GM12872 (cell line): Measurements from ENCODE around the gene UTS2B.

ENCODE experiments used
- TF ChIP-seq, protein P1 (sequence below): IDR thresholded peaks from 3 replicates; pipeline ENCODE4 v1.5.1; 2011; ENCODE audit warnings: low read depth, mild to moderate bottlenecking, low read length, moderate library complexity; ENCODE audit not compliant: insufficient read depth

UTS2B gene, protein sequence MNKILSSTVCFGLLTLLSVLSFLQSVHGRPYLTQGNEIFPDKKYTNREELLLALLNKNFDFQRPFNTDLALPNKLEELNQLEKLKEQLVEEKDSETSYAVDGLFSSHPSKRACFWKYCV

DNA sequence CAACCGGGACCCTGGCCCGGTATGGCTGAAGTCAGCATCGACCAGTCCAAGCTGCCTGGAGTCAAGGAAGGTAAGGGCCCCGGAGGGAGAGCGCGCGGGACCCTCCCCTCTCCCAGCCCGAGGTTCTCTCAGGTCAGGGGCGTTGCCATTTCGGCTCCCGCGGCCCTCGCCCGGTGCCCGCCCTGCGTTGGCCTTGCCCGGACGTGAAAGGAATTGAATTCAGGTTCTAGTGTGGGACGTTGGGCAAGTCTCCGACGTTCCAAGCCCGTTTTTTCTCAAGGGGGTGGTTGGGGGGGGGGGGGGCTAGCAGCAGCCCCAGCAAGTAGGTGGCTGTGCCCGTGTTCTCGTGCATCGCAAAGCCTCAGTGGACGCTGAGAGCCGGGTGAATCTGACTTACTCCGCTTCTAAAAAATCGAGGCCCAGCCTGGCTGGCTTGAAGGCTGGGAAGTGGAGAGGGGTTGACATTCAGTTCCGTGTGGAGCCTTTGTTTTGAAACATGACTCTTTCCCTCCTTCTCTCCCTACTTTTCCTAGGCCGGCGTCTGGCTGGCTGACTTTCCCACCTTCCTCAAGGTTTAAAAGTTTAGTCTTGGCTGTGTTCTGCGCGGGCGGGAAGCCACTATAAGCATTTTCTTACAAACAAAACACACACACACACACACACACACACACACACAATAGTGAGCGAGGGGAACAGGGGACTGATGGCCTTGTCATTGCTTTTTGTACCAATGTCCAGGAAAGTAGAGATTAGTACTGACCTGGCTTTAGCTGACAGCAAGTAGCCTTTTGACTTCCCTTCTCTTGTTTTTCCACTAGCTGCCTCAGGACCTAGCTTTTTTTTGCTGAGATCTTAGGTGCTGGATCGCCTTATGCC is at the start of gene UTS2B:
Gene UTS2B (minus strand): TSS at position 873 of the 876 bp plus-strand sequence. CDS start 48,337 bp downstream, outside the sequence.
- TF ChIP-seq, protein P1, sequence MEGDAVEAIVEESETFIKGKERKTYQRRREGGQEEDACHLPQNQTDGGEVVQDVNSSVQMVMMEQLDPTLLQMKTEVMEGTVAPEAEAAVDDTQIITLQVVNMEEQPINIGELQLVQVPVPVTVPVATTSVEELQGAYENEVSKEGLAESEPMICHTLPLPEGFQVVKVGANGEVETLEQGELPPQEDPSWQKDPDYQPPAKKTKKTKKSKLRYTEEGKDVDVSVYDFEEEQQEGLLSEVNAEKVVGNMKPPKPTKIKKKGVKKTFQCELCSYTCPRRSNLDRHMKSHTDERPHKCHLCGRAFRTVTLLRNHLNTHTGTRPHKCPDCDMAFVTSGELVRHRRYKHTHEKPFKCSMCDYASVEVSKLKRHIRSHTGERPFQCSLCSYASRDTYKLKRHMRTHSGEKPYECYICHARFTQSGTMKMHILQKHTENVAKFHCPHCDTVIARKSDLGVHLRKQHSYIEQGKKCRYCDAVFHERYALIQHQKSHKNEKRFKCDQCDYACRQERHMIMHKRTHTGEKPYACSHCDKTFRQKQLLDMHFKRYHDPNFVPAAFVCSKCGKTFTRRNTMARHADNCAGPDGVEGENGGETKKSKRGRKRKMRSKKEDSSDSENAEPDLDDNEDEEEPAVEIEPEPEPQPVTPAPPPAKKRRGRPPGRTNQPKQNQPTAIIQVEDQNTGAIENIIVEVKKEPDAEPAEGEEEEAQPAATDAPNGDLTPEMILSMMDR, result no peak

DNA sequence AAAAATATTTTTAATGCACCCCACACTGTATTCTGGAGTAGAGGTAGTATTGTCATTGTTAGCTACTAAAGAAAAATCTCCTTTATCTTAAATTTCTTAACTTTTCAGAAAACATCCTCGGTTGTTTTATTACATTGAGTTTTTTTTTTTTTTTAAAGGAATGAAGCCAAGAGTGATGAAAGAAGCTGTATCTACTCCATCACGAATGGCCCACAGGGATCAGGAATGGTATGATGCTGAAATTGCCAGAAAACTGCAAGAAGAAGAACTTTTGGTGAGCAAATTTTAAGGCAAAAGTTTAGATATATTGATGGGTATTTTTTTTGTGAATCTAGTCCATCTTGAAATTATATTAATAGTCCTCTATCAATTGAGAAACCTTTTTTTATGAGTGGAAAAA is 49.7 kb upstream of the UTS2B start:
- TF ChIP-seq, protein P1, result no peak

DNA sequence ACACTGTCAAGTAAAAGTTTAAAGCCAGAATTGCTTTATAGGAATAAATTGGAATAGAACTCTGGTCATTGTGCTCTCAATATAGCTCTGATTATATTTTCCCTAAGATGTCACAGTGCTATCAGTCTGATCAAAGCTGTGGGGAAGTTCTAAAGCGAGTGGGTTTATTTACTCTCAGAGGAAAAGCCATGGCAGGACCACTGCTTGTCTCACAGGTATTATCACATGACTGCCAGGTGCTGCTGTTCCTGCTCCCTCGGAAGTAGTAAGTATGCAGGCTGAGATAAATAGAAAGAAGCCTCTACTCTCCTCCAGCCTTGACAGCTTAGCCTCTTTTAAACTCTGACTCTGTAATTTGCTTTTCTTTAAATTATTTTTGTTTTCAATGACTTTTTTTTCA is 49.1 kb upstream of the UTS2B start:
- TF ChIP-seq, protein P1, result no peak

DNA sequence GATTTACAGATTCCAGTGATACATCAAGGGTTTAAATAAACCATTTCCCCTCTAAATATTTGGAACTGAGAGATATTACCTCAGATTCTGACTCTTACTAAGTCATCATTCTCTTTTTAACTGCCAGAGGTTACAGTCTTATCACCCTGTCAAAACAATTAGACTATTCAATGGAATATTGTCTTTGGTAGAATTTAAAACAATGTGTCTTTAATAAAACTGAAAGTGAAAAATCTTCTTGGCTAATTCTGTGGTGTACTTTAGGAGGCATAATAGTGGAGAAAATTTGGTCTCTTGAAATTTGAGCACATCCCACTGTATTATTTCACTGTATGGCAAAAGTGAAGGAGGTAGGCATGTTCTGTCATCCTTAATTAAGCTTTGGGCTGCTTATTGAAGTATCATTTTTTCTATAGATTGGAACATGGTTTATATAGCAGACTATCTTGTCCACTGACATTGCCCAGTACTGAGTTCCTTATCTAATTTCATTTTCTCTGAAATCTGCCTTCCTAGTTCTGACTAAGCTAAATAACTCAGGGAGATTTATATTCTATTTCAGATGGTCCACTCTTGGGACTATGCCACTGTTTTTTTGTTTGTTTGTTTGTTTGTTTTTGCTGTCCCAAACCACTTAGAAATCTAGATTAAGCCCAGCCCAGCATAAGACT is 48.0 kb upstream of the UTS2B start:
- TF ChIP-seq, protein P1, result no peak

DNA sequence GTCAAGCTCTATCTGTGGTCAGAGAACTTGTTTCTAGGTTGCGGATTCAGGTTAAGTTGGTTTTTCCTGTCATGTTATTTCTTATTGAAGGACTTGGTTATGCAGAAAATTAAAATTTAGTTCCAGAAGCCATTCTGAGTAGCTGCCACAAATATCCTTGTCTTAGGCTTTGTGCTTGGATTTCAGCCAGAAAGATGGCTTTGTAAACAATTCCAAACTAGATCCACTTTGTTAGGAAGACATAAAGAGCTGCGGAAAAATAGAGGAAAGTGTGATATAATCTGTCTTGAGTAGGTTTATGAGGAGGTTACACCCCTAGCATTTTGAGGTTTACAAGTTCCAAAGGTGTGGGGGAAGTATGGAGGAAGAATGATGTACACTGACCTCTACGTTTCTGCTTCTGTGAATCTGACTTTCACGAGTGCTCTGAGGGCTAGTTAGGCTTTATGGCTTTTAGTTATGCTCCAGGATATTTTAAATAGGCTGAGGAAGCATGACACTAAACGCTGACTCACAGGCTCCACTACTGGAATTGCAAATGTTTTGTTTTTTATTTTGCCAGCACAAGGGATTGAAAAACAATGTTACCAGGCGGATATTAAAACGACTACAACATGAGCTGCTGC is 46.3 kb upstream of the UTS2B start:
- TF ChIP-seq, protein P1, result no peak

DNA sequence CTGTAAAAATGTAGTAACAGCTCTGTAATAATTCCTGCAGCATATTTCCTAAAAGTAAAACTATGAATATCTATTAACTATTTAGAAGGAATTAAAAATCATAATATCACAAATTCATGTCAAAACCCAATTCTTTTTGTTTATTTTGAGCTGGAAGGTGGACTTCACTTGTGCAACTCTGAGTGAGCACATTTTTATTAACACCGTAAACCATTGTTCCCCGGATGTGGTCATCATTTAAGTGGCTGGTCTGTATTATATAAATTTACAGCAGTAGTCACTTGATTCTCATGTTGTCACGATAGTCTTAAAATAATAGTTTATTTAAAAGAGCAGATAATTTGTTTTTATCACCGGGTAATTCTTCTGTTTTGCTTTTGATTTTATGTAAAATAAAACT is 43.0 kb upstream of the UTS2B start:
- TF ChIP-seq, protein P1, result no peak

DNA sequence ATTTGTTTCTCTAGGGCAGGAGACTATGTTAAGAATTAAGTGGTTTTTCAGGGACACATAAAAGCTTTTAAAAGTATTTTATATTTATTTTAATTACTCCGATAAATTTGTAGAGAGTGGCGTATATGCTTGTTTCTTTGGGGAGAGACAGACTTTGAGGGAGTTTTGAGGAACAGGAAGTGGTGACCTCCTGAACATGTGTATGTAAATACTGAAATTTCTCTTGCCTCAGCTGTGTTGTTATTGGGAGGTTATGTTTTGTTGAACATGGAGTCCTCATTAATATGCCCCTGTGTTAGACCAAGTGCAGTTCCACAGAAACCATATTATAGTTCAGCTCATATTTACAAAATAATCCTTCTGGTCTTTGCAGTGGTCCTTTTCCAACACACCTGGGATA is 41.8 kb upstream of the UTS2B start:
- TF ChIP-seq, protein P1, result no peak
